GM18870 (cell line): ENCODE measurements around the gene CFAP53.

Source experiments
- ATAC-seq: cut with Tn5 transposase; IDR thresholded peaks from one replicate; pipeline ENCODE4 v1.9.1; 2021; ENCODE audit warnings: moderate library complexity; ENCODE audit not compliant: unreplicated experiment

CFAP53 gene

GRCh38 chr18:50287441-50288347, 21.4 kb upstream of the CFAP53 start, which contains the start of gene CXXC1:
Gene CXXC1, minus strand, starts transcription at chr18:50287692. Its CDS starts 103 bp downstream, at chr18:50287589.
- peak; percentile 91 for ATAC-seq

GRCh38 chr18:50287028-50287440, 20.7 kb upstream of the CFAP53 start:
- ATAC-seq = no peak

- ATAC-seq = no peak
Observed at GRCh38 chr18:50286391-50287027, 20.2 kb upstream of the CFAP53 start.

- no peak for ATAC-seq
Observed at GRCh38 chr18:50285631-50286321, 19.5 kb upstream of the CFAP53 start.

- ATAC-seq = no peak
Observed at GRCh38 chr18:50285071-50285470, 18.8 kb upstream of the CFAP53 start.

GRCh38 chr18:50284255-50284885, 18.1 kb upstream of the CFAP53 start:
- no peak for ATAC-seq

- no peak for ATAC-seq
Observed at GRCh38 chr18:50283469-50284209, 17.3 kb upstream of the CFAP53 start.

GRCh38 chr18:50282521-50283335, 16.4 kb upstream of the CFAP53 start:
- ATAC-seq = no peak

- ATAC-seq = no peak
Observed at GRCh38 chr18:50281972-50282520, 15.8 kb upstream of the CFAP53 start.

GRCh38 chr18:50281295-50281971, 15.1 kb upstream of the CFAP53 start, which contains the start of gene MBD1:
Gene MBD1, minus strand, starts transcription at chr18:50281523. Its CDS starts 1,531 bp downstream, at chr18:50279992.
- peak; percentile 81 for ATAC-seq

- no peak for ATAC-seq
Observed at GRCh38 chr18:50280707-50281294, 14.5 kb upstream of the CFAP53 start.

GRCh38 chr18:50279752-50280151, 13.5 kb upstream of the CFAP53 start:
- ATAC-seq = no peak

- ATAC-seq = no peak
Observed at GRCh38 chr18:50277942-50278341, 11.6 kb upstream of the CFAP53 start.

- no peak for ATAC-seq
Observed at GRCh38 chr18:50276452-50276851, 10.2 kb upstream of the CFAP53 start.

- no peak for ATAC-seq
Observed at GRCh38 chr18:50275503-50276036, 9.3 kb upstream of the CFAP53 start.

GRCh38 chr18:50274941-50275340, 8.6 kb upstream of the CFAP53 start:
- no peak for ATAC-seq

GRCh38 chr18:50274044-50274442, 7.7 kb upstream of the CFAP53 start:
- ATAC-seq = no peak
